GM21528 (cell line): ENCODE data around the gene RTCB.
A peak's percentile ranks its signal among the peaks of the same experiment; 100 is the strongest.

Experiments
- ATAC-seq: cut with Tn5 transposase; IDR thresholded peaks from one replicate; pipeline ENCODE4 v1.9.1; 2021; ENCODE audit warnings: mild to moderate bottlenecking, moderate library complexity; ENCODE audit not compliant: unreplicated experiment, low FRiP score

The RTCB gene

DNA sequence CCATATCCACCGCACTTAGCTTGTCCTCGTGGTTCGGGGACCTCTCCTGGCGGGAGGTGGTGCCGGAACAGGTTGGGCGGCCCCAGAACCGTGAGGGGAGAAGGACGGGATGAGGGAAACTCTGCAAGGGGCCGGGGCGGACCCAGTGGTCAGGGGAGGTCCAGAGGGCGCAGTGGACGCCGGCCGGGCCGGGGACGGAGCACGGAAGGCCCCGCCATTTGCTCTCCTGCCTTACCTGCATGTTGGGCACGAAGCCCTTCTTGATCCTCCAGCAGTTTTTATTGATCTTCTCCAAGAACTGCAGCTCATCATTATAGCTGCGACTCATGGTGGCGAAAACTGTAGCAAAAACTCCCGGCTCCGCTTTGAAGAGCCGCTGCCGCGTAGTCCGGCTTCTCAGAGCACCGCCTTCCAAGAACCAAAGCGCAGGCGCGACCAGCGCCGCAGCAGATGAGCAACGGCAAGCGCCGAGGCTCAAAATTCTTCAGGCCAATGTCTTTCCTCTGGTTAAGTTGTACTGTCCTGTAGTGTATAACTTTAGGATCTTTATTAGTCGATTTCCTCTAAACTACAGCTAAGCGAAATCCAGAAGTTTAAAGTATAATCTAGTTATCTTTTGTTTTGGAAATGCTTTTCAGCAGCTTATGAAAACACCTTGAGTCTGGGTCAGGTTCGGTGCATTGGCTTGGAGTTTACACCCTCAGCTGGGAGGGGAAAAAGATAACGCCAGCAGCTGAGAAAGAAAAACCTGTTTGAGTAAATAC is at the start of gene RTCB:
Gene RTCB, minus strand, starts transcription at position 419 of the 764 bp plus-strand sequence. Its CDS starts 91 bp downstream, at position 328.
- peak; percentile 54 for ATAC-seq

GRCh38 chr22:32457031-32457430 is 45.0 kb upstream of the RTCB start:
- no peak for ATAC-seq

DNA sequence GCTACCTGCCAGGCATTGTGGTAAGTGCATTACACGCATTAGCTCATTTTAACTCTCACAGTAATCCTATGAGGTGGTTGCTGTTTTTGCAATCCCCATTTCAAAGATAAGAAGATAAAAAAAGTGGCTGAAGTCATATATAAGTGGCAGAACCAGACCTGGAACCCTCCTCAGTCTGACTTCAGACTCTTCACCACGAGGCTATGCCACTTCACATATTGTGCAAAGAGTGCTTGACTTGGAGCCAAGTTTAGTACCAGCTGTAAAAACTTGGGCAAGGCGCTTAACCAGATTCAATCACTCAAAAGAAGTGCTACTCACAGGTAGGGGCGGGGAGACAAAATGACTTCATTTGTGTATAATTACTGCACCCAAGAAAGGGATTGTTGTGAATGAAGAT is 36.9 kb upstream of the RTCB start:
- no peak for ATAC-seq

- no peak for ATAC-seq
These were observed 34.3 kb upstream of the RTCB start for GRCh38 chr22:32446321-32446720.

- no peak for ATAC-seq
These were observed 32.0 kb upstream of the RTCB start for GRCh38 chr22:32444068-32444467.

DNA sequence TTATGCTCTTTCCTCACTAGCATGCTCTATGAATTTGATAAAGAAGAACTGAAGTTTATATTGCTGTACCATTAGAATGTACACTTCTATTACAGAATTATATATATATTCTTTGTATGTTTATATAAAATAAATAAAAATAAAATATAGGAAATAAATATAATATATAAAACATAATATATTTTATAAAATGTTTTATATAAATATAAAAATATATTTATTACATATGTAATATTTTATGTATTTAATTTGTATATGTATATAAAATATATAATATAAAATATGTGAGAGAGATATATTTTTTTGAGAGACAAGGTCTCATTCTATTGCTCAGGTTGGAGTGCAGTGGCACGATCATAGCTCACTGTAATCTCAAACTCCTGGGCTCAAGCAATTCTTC is 18.3 kb upstream of the RTCB start:
- ATAC-seq = no peak

GRCh38 chr22:32426881-32427280 is 14.8 kb upstream of the RTCB start:
- no peak for ATAC-seq

DNA sequence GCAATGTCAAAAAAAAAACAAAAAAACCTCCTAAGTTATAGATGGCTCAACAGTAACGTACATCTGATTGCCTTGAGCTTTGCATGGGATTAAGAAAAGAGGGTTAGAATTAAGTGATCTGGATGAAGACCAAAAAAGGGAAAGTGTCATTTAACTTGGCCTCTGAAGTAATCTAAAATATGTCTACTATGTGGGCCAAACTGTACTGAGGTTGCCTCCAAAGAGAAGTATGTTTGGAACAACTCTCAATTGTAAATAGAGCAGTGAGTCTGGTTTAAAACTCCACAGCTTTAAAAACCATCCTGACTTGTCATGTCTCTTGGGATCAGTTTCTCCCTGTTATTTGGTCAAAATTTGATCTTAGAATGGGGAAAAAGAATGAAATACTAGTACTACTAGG is 11.6 kb upstream of the RTCB start:
- ATAC-seq = no peak

GRCh38 chr22:32422062-32422461 is 10.0 kb upstream of the RTCB start:
- no peak for ATAC-seq

GRCh38 chr22:32421484-32421883 is 9.4 kb upstream of the RTCB start:
- no peak for ATAC-seq

DNA sequence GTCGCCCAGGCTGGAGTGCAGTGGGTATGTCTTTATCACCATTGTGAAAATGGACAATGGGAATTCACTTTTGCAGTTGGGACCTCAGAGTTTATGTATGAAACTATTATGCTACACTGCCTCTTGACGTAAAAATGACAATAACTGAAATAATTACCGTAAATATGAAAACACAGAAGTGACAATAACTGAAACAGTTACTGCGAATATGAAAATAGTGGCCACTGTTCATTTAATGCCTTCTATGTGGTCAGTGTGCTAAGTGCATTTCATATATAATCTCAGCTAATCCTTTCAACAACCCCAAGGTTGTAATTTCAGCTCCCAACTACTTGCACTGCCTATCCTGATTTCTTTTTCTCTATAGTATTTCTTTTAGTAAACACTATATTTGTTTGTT is 5.9 kb upstream of the RTCB start:
- ATAC-seq = no peak

DNA sequence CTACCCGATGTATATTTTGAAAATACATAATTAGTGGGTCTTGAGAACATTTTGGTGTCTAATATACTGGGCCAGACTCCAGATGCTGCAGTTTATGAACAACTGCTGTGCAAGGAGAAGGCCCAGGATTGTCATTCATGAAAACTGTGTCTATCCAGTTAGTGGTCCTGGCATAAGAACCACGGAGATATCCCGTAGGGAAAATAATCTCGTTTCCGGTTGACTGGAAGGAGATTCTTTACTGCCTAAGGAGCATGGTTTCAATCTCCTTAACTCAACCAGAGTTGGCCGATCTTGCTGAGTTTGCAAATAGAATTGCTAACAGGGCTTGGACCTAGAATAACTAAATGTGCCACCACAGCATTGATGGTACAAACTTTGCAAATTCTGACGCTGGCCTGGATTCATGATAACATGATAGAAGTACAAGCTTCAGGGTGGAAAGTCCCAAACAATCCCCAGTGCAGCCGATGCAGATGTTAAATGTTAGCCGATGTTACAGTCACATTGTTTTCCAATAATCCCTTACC is 4.6 kb upstream of the RTCB start:
- no peak for ATAC-seq

GRCh38 chr22:32414191-32414590 is 2.1 kb upstream of the RTCB start:
- ATAC-seq = no peak

GRCh38 chr22:32413719-32414118 is 1.7 kb upstream of the RTCB start:
- ATAC-seq = no peak

DNA sequence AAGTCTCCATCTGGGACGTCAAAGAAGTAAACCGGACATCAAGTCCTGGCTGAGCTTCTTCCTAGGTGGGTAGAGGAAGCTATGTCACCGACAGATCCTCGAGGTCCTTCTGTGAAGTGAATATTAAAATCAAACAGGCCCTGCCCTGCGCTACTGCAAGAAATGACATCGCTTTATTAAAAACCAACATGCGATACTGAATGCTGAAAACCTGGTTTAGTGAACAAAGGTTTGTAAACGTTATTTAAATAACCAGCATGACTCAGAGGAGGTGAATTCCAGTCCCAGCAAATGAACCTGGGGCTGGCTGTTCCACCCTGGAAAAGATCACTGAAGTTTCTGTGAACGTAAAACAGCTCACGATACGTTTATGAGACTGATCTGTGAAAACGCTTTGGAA is 645 bp downstream of the RTCB start:
- ATAC-seq = peak; percentile 7

DNA sequence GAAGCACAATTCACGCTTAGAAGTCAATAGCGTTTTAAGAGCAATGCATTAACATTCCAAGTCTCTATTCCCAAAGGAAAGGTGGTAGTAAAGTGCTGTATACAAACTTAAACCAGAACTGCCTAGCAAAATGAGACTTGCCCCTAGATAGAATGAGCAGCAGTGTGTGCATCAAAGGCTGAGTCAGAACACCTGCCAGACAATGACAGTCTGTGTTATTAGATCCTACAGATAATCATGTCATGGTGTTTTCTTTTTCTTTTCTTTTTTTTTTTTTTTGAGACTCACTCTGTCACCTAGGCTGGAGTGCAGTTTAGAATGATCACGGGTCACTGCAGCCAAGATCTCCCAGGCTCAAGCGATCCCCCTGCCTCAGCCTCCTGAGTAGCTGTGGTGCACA is 1.6 kb downstream of the RTCB start:
- no peak for ATAC-seq

- no peak for ATAC-seq
These were observed 2.1 kb downstream of the RTCB start for GRCh38 chr22:32409977-32410376.

- no peak for ATAC-seq
These were observed 4.1 kb downstream of the RTCB start for GRCh38 chr22:32407936-32408335.

- no peak for ATAC-seq
These were observed 4.7 kb downstream of the RTCB start for GRCh38 chr22:32407312-32407711.

DNA sequence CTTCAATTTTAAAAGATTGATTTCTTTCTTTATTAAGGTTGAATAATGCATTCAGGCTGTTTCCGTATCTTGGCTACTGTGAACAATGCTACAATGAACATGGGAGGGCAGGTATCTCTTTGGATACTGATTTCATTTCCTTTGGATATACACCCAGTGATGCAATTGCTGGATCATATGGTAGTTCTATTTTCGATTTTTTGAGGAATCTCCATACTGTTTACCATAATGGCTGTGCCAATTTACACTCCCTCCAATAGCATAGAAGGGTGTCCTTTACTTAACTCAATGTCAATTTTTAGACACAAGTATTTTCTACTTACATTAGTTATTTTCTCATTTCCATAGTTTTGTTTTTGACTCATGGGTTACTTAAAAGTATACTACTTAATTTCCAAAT is 8.0 kb downstream of the RTCB start:
- ATAC-seq = no peak

DNA sequence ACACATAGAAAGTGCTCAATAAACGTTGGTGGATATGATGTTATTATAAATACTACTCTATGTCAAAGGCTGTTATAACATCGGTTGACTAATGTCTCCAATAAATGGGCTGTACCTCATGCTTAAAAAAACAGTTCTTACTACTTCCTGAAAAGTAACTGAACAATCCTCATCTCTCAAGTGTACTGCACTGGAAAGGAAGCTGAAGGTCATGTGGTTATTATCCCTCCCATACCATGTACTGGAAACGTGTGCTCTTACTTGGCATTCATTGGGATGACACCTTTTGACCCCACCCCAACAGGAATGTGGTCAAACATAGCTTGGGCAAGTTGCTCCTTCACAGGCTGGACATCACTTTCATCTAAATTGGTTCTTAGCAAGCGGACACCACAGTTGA is 10.6 kb downstream of the RTCB start:
- ATAC-seq = no peak

GRCh38 chr22:32396746-32397145 is 15.3 kb downstream of the RTCB start:
- ATAC-seq = no peak
